NCI-H146 treated with DMSO at 0.1 percent for 48 hours (cell line): ENCODE data around the gene ARRDC2.
"Not testable (repeated sequence)": the region's sequence is repeated elsewhere in the genome, so short reads cannot be mapped to it uniquely, and the experiment has no call there.

Source experiments
- DNase-seq: peaks from one replicate; lab custom pipeline; 2025; ENCODE audit not compliant: unreplicated experiment; lab: John Stamatoyannopoulos, UW

The ARRDC2 gene

GRCh38 chr19:17989425-17990094, 18.4 kb upstream of the ARRDC2 start:
- DNase-seq = no peak

- no peak for DNase-seq
These were observed 14.7 kb upstream of the ARRDC2 start for GRCh38 chr19:17993076-17993813.

GRCh38 chr19:17996826-17997316, 11.1 kb upstream of the ARRDC2 start:
- peak; percentile 44 for DNase-seq

GRCh38 chr19:17997969-17998826, 9.8 kb upstream of the ARRDC2 start:
- no peak for DNase-seq

- no peak for DNase-seq
These were observed 9.2 kb upstream of the ARRDC2 start for GRCh38 chr19:17998827-17999150.

GRCh38 chr19:17999684-18000479, 8.1 kb upstream of the ARRDC2 start:
- DNase-seq = no peak

GRCh38 chr19:18000480-18000914, 7.5 kb upstream of the ARRDC2 start:
- no peak for DNase-seq

GRCh38 chr19:18000915-18001776, 6.8 kb upstream of the ARRDC2 start:
- peak; percentile 12 for DNase-seq

- no peak for DNase-seq
These were observed 6.1 kb upstream of the ARRDC2 start for GRCh38 chr19:18001777-18002345.

- DNase-seq = no peak
These were observed 5.6 kb upstream of the ARRDC2 start for GRCh38 chr19:18002347-18002850.

- not testable (repeated sequence) for DNase-seq
These were observed 2.2 kb upstream of the ARRDC2 start for GRCh38 chr19:18005750-18006149.

GRCh38 chr19:18007044-18007916, 690 bp upstream of the ARRDC2 start:
- DNase-seq = peak; percentile 37

GRCh38 chr19:18008814-18009213, 844 bp downstream of the ARRDC2 start:
- no peak for DNase-seq

GRCh38 chr19:18009412-18010066, 1.6 kb downstream of the ARRDC2 start:
- no peak for DNase-seq

GRCh38 chr19:18010149-18010548, 2.2 kb downstream of the ARRDC2 start:
- no peak for DNase-seq

GRCh38 chr19:18013210-18014111, 5.5 kb downstream of the ARRDC2 start:
- DNase-seq = no peak

- no peak for DNase-seq
These were observed 6.2 kb downstream of the ARRDC2 start for GRCh38 chr19:18014197-18014596.
